Activated CD4-positive, alpha-beta T cell treated with anti-CD3 and anti-CD28 coated beads, Interleukin-2, amount 10 ng/mL, durations not matched to agents 24 days and 14 days (primary cell): ENCODE measurements around the gene DAAM2. TPM values are rescaled to one million over a fixed set of nuclear protein-coding genes. Genes with fewer than 3 reads are reported as not detected.

Experiments used
- DNase-seq: peaks from one replicate; pipeline ENCODE4 v3.0.0; 2022
- H3K27ac Mint-ChIP-seq: one replicate; pipeline ENCODE4 v1.8.0; 2022; ENCODE audit warnings: mild to moderate bottlenecking, mixed read lengths
- H3K27me3 Mint-ChIP-seq: one replicate; pipeline ENCODE4 v1.8.0; 2022; ENCODE audit warnings: mixed read lengths
- H3K36me3 Mint-ChIP-seq: one replicate; pipeline ENCODE4 v1.8.0; 2022; ENCODE audit warnings: low read depth, mild to moderate bottlenecking, mixed read lengths
- H3K4me1 Mint-ChIP-seq: one replicate; pipeline ENCODE4 v1.8.0; 2021; ENCODE audit warnings: mixed read lengths
- H3K4me3 Mint-ChIP-seq: one replicate; pipeline ENCODE4 v1.8.0; 2022; ENCODE audit warnings: mild to moderate bottlenecking, moderate library complexity, mixed read lengths
- H3K9me3 Mint-ChIP-seq: one replicate; pipeline ENCODE4 v1.8.0; 2021; ENCODE audit warnings: mixed read lengths
- intact Hi-C: fragments of 100-400 bp; cut with micrococcal nuclease; formaldehyde crosslinking; loops from one replicate; pipeline ENCODE4 v1.15.1; 2023
- total RNA-seq: library from RNA; stranded (reverse); gene quantifications from 2 replicates; pipeline ENCODE4 v1.2.3, GENCODE V29; 2022

DAAM2 gene
- total RNA-seq, 1 donor from 2014 or later: not detected

GRCh38 chr6:39773782-39774181, 18.4 kb upstream of the DAAM2 start:
- intact Hi-C loops: no loop called here
- H3K27me3 Mint-ChIP-seq: no peaks in the 10 kb centered on the region
- no peak overlapping the region for H3K4me3 Mint-ChIP-seq
- no peak overlapping the region for H3K27ac Mint-ChIP-seq
- no peak for DNase-seq
- H3K9me3 Mint-ChIP-seq: no peaks in the 10 kb centered on the region
- H3K4me1 Mint-ChIP-seq: no peaks in the 10 kb centered on the region
- H3K36me3 Mint-ChIP-seq: no peaks in the 10 kb centered on the region

DNA sequence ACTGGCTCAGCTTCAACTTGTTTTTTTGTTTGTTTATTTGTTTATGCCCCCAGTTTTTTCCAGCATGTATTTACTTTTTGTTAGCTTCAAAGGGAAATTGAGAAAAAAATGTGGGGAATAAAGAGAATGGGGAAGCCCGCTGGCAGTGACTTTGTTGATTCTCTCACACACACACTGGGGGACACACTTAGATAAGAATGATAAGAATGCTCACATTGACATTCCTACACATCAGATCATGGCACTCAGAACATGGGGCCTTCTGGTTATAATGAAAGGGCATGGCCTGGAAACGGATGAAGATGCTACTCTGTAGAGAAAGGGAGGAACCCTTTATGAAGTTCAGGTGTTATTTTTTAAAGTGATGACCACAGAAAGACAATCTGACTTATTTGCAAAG, 15.6 kb upstream of the DAAM2 start:
- Mint-ChIP-seq H3K27me3 (no peaks in the 10 kb centered on the region), H3K4me1 (no peaks in the 10 kb centered on the region), H3K9me3 (peaks cover 2% of the 10 kb centered on the region)

DNA sequence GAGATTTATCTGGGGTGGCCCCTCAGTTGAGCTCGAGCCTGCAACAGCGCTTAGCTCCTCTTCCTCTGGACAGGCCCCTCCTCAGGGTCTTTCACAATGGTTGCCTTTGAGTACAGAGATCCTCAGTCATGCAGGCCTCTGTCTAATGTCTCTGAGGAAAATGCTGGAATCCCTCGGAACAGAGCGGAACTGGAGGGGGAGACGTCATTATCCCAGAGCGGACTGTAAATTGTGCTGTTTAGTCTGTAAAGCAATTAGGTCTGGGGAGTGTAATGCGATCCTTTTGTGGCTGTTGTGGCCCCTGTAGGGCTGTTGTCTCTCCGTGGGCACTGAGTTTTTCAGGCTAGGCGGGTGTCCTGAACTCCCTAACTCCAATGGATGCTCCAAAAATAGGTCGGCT, 15.0 kb upstream of the DAAM2 start:
- Mint-ChIP-seq H3K27me3 (no peaks in the 10 kb centered on the region), H3K9me3 (peaks cover 2% of the 10 kb centered on the region), H3K4me3 (no peak overlapping the region), H3K27ac (no peak overlapping the region), H3K4me1 (no peaks in the 10 kb centered on the region), H3K36me3 (no peaks in the 10 kb centered on the region)
- intact Hi-C loops: no loop called here
- DNase-seq: no peak

More for the DNA sequence above, 15.6 kb upstream of the DAAM2 start:
- intact Hi-C loops: no loop called here
- DNase-seq: no peak
- H3K27ac Mint-ChIP-seq: no peak overlapping the region
- no peak overlapping the region for H3K4me3 Mint-ChIP-seq
- no peaks in the 10 kb centered on the region for H3K36me3 Mint-ChIP-seq

DNA sequence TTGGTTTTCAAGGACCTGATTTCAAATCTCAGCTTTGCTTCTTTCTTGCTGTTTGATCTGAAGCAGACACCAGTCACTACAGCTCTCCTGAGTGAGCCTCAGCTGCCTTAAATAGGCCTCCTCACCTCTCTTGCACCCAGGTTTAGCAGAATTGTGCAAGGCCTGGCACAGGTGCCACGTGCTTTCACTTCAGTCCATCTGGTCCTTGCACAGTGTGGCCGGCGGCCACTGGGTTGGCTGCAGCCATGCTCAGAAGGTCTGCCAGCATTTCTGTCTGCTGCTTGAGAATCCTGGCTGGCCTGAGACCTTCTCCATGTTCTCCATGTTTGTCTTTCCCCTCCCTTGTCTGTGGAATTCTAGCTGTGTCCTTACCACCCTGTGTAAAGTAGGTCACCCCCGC, 14.5 kb upstream of the DAAM2 start:
- Mint-ChIP-seq H3K9me3 (peaks cover 2% of the 10 kb centered on the region), H3K27me3 (no peaks in the 10 kb centered on the region), H3K4me1 (no peaks in the 10 kb centered on the region), H3K36me3 (no peaks in the 10 kb centered on the region), H3K4me3 (no peak overlapping the region), H3K27ac (no peak overlapping the region)
- intact Hi-C loops: no loop called here
- no peak for DNase-seq

DNA sequence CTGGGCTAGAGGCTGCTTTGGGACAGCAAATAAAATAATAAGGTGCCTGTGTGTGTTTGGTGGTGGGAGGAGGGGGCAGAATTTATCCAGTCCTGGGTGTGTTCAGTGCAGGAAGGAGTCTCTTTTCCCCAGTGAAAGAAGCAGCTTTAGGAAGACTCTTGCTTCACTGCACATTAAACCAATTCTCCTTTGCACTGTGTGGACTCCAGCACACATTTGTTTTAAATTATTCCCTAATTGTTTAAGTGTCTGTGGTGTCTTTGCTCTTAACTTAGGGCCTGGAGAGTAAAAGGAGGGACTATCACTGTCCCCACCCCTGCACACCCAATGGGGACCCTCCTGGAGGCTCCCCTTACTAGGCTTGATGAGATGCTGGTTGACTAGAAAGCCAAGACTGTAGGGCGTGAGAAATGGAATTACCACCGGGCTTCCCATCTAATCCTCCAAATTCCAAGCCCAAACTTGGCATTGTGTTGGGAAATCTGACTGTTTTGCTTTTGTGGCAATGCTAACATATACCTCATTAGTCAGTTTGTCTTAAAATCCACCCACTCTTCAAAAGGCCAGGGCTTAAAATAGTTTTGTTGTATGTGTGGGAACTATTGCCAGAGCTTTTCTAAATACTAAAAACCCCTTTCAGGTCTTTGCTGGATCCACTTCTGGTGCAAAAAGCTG, 13.5 kb upstream of the DAAM2 start:
- intact Hi-C loops: no loop called here
- Mint-ChIP-seq H3K4me1 (no peaks in the 10 kb centered on the region), H3K4me3 (no peak overlapping the region), H3K36me3 (no peaks in the 10 kb centered on the region), H3K27me3 (peaks cover 4% of the 10 kb centered on the region), H3K9me3 (peaks cover 2% of the 10 kb centered on the region), H3K27ac (no peak overlapping the region)
- DNase-seq: no peak

DNA sequence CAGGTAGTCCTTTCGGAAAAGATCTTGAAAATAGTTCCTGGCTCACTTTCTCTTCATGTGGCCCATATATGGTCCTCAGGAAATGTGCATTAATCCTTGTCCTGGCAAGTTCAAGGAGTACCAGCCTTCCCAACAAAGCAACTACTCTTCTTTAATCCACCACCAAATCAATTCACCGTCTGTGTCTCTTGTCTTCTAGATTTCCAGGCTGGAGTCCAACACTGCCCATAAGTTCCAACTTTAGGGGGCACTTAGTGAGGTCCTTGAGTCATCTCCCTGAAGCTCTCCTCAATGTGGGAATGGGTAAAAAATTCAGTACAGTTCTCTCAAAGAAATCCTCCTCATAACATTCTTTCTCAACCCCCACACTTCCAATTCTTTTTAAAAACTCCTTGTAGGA, 6.9 kb upstream of the DAAM2 start:
- intact Hi-C loops: no loop called here
- no peak for DNase-seq
- Mint-ChIP-seq H3K27ac (no peak overlapping the region), H3K27me3 (peaks cover 8% of the 10 kb centered on the region), H3K36me3 (no peaks in the 10 kb centered on the region), H3K4me3 (no peak overlapping the region), H3K9me3 (no peaks in the 10 kb centered on the region), H3K4me1 (no peaks in the 10 kb centered on the region)

DNA sequence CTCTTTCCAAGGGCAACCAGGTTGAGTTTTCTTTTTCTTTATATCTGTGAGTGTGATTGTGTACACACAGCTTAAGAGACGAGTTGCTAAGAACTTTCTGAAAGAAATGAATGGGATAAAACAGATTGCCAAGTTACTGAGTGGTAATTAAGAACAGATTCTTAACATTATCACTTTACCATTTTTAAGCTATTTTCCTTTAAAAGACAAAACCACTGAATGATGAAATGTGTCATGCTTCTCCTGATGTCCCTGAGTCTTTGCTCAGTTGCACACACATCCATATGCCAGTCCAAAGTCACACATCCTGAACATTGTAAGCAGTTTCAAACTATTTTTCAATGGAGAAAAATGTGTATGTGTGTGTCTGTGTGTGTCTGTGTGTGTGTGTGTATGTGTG, 5.5 kb upstream of the DAAM2 start:
- Mint-ChIP-seq H3K36me3 (no peaks in the 10 kb centered on the region), H3K27me3 (peaks cover 17% of the 10 kb centered on the region), H3K4me1 (no peaks in the 10 kb centered on the region), H3K27ac (no peak overlapping the region), H3K9me3 (no peaks in the 10 kb centered on the region), H3K4me3 (no peak overlapping the region)
- DNase-seq: no peak
- intact Hi-C loops: no loop called here

DNA sequence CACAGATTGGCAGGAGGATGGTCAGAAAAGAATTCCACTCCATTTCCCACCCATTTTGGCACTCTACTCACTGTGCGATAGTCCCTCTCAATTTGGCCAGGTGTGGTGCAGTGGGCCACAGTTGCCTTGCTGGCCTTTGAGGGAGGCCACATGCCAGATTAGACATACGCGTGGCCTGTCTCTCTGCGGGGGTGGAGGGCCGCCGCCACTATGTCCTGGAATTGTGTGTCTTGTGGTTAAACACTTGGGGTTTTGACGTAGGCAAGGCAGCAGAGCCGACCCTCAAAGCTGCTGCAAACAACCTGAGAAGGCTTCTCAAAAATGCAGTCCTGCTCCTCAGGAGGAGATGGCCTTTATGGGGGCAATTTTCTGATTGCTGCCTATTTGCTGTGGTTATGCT, 4.9 kb upstream of the DAAM2 start:
- H3K4me1 Mint-ChIP-seq: no peaks in the 10 kb centered on the region

DNA sequence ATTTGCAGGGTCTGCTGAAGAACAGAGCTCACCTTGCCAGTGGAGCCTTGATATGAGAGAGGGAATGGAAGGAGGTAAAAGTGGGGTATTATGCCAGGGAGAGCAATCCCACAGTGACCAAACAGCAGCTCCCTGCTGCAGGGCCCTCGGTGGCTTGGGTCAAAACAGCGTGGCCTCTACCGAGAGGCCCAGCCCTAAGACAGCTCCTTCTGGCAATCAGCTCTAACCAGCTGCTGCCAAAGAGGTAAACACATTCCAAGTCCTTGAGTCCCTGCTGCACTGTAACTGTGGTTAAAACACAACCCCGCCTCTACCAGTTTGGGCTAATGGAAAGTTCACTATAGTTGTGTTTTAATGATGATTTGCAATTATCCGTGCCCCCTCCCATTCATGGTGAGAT, 1.4 kb upstream of the DAAM2 start:
- Mint-ChIP-seq H3K36me3 (no peaks in the 10 kb centered on the region), H3K9me3 (no peaks in the 10 kb centered on the region), H3K4me3 (no peak overlapping the region), H3K27me3 (peaks cover 43% of the 10 kb centered on the region), H3K27ac (no peak overlapping the region), H3K4me1 (no peaks in the 10 kb centered on the region)
- DNase-seq: no peak
- intact Hi-C loops: no loop called here

More for the DNA sequence above, 4.9 kb upstream of the DAAM2 start:
- H3K4me3 Mint-ChIP-seq: no peak overlapping the region
- no peaks in the 10 kb centered on the region for H3K36me3 Mint-ChIP-seq
- H3K27me3 Mint-ChIP-seq: peaks cover 21% of the 10 kb centered on the region
- no peak for DNase-seq
- no peak overlapping the region for H3K27ac Mint-ChIP-seq
- H3K9me3 Mint-ChIP-seq: no peaks in the 10 kb centered on the region
- intact Hi-C loops: no loop called here

GRCh38 chr6:39791311-39791710, 865 bp upstream of the DAAM2 start:
- no peaks in the 10 kb centered on the region for H3K36me3 Mint-ChIP-seq
- H3K4me1 Mint-ChIP-seq: no peaks in the 10 kb centered on the region
- no peaks in the 10 kb centered on the region for H3K9me3 Mint-ChIP-seq
- peaks cover 46% of the 10 kb centered on the region for H3K27me3 Mint-ChIP-seq
- no peak overlapping the region for H3K4me3 Mint-ChIP-seq
- intact Hi-C loops: no loop called here
- no peak overlapping the region for H3K27ac Mint-ChIP-seq
- no peak for DNase-seq

GRCh38 chr6:39792540-39793450, 619 bp downstream of the DAAM2 start:
- Mint-ChIP-seq H3K4me1 (no peaks in the 10 kb centered on the region), H3K36me3 (no peaks in the 10 kb centered on the region), H3K27ac (no peak overlapping the region), H3K9me3 (no peaks in the 10 kb centered on the region), H3K27me3 (peaks cover 43% of the 10 kb centered on the region), H3K4me3 (no peak overlapping the region)
- DNase-seq: no peak
- intact Hi-C loops: no loop called here

DNA sequence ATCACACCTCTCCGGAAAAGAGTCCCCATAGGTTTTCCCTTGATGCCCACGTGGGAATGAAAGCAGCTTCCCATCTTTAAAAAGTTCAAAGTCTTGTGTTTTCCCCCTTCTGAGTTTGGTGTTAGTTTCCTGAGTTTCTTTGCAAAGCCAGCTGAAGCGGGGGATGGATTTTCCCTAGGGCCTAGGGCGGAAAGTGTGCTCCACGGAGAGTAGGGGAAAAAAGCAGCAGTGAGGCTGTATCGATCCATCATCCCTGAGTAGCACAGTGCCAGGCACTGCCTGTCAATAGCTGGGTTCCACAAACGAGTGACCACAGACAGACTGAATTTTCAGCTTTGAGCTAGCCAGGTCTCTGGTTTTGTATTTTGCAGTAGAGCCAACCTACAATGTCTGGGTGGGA, 1.3 kb downstream of the DAAM2 start:
- Mint-ChIP-seq H3K27ac (no peak overlapping the region), H3K27me3 (peaks cover 43% of the 10 kb centered on the region), H3K4me3 (no peak overlapping the region), H3K36me3 (no peaks in the 10 kb centered on the region), H3K4me1 (no peaks in the 10 kb centered on the region), H3K9me3 (no peaks in the 10 kb centered on the region)
- DNase-seq: no peak
- intact Hi-C loops: no loop called here

DNA sequence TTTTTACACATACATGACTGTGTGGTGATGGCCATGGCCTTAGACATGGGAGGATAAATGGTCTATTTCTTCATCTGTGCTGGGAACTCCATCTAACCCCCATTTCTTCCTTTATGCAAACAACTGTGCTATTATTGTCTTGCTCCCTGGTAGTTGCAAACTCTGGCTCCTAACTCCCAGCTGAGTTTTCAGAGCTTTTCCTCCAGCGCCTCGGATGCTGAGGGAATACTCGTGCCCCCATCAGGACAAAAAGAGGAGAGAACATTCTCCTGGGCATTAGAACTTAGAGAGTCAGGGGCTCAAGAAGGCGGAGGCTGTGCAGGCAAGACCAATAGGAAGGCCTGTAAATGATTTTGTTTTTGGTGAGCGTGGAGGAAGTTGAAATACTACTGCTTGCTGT, 2.1 kb downstream of the DAAM2 start:
- Mint-ChIP-seq H3K4me1 (no peaks in the 10 kb centered on the region), H3K27me3 (peaks cover 43% of the 10 kb centered on the region)

DNA sequence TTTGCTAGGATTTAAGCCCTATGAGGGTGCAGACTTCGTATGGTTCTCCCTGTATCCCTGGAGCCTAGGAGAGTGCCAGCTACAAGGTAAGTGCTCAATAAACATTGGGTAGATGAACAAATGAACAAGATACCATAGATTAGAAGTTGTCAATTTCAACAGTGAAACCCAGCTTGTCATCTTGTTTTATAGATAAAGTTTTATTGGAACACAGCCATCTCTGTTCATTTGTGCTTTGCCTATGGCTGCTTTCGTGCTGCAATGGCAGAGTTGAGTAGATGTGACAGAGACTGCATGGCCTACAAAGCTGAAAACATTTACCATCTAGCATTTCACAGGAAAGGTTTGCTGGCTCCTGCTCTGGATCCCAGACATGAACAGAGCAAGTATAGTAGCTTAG, 5.6 kb downstream of the DAAM2 start:
- no peak overlapping the region for H3K27ac Mint-ChIP-seq
- intact Hi-C loops: no loop called here
- H3K36me3 Mint-ChIP-seq: no peaks in the 10 kb centered on the region
- no peaks in the 10 kb centered on the region for H3K4me1 Mint-ChIP-seq
- no peak overlapping the region for H3K4me3 Mint-ChIP-seq
- no peak for DNase-seq
- peaks cover 26% of the 10 kb centered on the region for H3K27me3 Mint-ChIP-seq
- H3K9me3 Mint-ChIP-seq: no peaks in the 10 kb centered on the region

More for the DNA sequence above, 2.1 kb downstream of the DAAM2 start:
- no peak for DNase-seq
- H3K4me3 Mint-ChIP-seq: no peak overlapping the region
- H3K27ac Mint-ChIP-seq: no peak overlapping the region
- intact Hi-C loops: no loop called here
- no peaks in the 10 kb centered on the region for H3K9me3 Mint-ChIP-seq
- H3K36me3 Mint-ChIP-seq: no peaks in the 10 kb centered on the region
